SU-DHL-6 (cell line): Measurements from ENCODE around the gene PPP2R5B.

Experiments
- H2AFZ ChIP-seq: fragments of 200-600 bp; sonication (generic); 2 replicates; pipeline ENCODE4 v1.6.1; 2014; ENCODE audit warnings: low read depth, mild to moderate bottlenecking, moderate library complexity, mixed read lengths, antibody characterized with exemption, low read length; ENCODE audit not compliant: severe bottlenecking
- H3F3A ChIP-seq: fragments of 200-600 bp; shearing (Covaris generic); 2 replicates; pipeline ENCODE4 v1.6.0; 2016; ENCODE audit warnings: antibody characterized with exemption, mild to moderate bottlenecking; ENCODE audit not compliant: insufficient read depth
- H3K27ac ChIP-seq: fragments of 200-600 bp; sonication (generic); 2 replicates; pipeline ENCODE4 v1.5.1; 2016; ENCODE audit warnings: low read depth, mild to moderate bottlenecking, low read length, moderate library complexity, mixed read lengths
- H3K27me3 ChIP-seq: fragments of 200-600 bp; sonication (generic), shearing (Covaris generic); 2 replicates; pipeline ENCODE4 v1.6.0; 2014; ENCODE audit warnings: mild to moderate bottlenecking, low read length
- H3K36me3 ChIP-seq: fragments of 200-600 bp; sonication (generic); 2 replicates; pipeline ENCODE4 v1.6.1; 2014; ENCODE audit warnings: mild to moderate bottlenecking, low read length, mixed read lengths
- H3K4me2 ChIP-seq: fragments of 300-600, 200-600 bp; shearing (Covaris generic), sonication (generic); 2 replicates; pipeline ENCODE4 v1.6.0; 2014; ENCODE audit warnings: low read length, low read depth, mild to moderate bottlenecking; ENCODE audit not compliant: poor library complexity, severe bottlenecking
- H3K4me3 ChIP-seq: fragments of 200-600 bp; sonication (generic); 2 replicates; pipeline ENCODE4 v1.5.1; 2014; ENCODE audit warnings: antibody characterized with exemption, low read length, mild to moderate bottlenecking, mixed read lengths; ENCODE audit not compliant: insufficient read depth, poor library complexity, severe bottlenecking
- H3K79me2 ChIP-seq: fragments of 200-600 bp; sonication (generic); 2 replicates; pipeline ENCODE4 v1.6.1; 2014; ENCODE audit warnings: mild to moderate bottlenecking, low read length, moderate library complexity; ENCODE audit not compliant: insufficient read depth
- H3K9ac ChIP-seq: fragments of 200-600 bp; sonication (generic); 2 replicates; pipeline ENCODE4 v1.7.0; 2014; ENCODE audit warnings: mild to moderate bottlenecking, low read length
- H3K9me2 ChIP-seq: fragments of 200-600 bp; sonication (generic); replicated peaks from 2 replicates; pipeline ENCODE4 v1.6.1; 2014; ENCODE audit warnings: low read length; ENCODE audit not compliant: insufficient read depth
- H3K9me3 ChIP-seq: fragments of 200-600 bp; sonication (generic); 2 replicates; pipeline ENCODE4 v1.6.1; 2014; ENCODE audit warnings: low read length, mixed read lengths; ENCODE audit not compliant: insufficient read depth
- H4K20me1 ChIP-seq: fragments of 200-600 bp; sonication (generic); 2 replicates; pipeline ENCODE4 v1.6.1; 2014; ENCODE audit warnings: low read depth, mild to moderate bottlenecking, antibody characterized with exemption, low read length, moderate library complexity, mixed read lengths
- EZH2phosphoT487 ChIP-seq: fragments of 200-600 bp; sonication (generic), shearing (Covaris generic); conservative IDR thresholded peaks from 2 replicates; pipeline ENCODE4 v1.6.1; 2018; ENCODE audit warnings: mild to moderate bottlenecking, antibody characterized with exemption, low read length, moderate library complexity, mixed read lengths
- TF ChIP-seq, protein P1 (sequence below): fragments of 200-600 bp; sonication (generic); IDR thresholded peaks from one replicate; pipeline ENCODE4 v1.5.1; 2017; ENCODE audit warnings: antibody characterized with exemption, mild to moderate bottlenecking, low read length, moderate library complexity; ENCODE audit not compliant: insufficient read depth, poor library complexity, severe bottlenecking

Gene PPP2R5B

DNA sequence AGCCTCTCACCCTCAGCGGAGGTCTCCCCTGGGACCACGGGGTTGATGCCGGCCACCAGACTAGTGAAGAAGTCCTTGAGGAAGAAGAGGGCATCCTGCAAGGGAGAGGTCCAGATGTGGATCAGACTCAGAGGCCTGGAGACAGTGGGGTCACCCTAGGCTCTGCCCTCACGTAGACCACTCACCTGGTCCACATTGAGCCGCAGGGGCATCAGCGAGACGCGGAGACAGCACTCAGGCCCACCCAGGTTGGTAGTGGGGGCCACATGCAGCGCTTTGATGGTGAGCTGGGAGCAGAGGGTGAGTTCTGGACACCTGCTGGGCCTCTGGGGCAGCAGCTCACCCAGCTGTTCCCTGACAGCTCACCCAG, 26.4 kb upstream of the PPP2R5B start:
- H3K9me3 ChIP-seq = no peaks in the 10 kb centered on the region
- H3K27ac ChIP-seq = no peak overlapping the region
- no peaks in the 10 kb centered on the region for H3K36me3 ChIP-seq
- no peak for TF ChIP-seq EZH2phosphoT487
- TF ChIP-seq, protein P1, sequence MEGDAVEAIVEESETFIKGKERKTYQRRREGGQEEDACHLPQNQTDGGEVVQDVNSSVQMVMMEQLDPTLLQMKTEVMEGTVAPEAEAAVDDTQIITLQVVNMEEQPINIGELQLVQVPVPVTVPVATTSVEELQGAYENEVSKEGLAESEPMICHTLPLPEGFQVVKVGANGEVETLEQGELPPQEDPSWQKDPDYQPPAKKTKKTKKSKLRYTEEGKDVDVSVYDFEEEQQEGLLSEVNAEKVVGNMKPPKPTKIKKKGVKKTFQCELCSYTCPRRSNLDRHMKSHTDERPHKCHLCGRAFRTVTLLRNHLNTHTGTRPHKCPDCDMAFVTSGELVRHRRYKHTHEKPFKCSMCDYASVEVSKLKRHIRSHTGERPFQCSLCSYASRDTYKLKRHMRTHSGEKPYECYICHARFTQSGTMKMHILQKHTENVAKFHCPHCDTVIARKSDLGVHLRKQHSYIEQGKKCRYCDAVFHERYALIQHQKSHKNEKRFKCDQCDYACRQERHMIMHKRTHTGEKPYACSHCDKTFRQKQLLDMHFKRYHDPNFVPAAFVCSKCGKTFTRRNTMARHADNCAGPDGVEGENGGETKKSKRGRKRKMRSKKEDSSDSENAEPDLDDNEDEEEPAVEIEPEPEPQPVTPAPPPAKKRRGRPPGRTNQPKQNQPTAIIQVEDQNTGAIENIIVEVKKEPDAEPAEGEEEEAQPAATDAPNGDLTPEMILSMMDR = no peak
- no peaks in the 10 kb centered on the region for H3K27me3 ChIP-seq
- H2AFZ ChIP-seq = no peak overlapping the region
- no peaks in the 10 kb centered on the region for H3F3A ChIP-seq
- no peak overlapping the region for H3K4me2 ChIP-seq
- no peak overlapping the region for H3K9ac ChIP-seq
- H3K79me2 ChIP-seq = no peaks in the 10 kb centered on the region
- no peak overlapping the region for H3K4me3 ChIP-seq
- H4K20me1 ChIP-seq = no peaks in the 10 kb centered on the region
- no peaks in the 10 kb centered on the region for H3K9me2 ChIP-seq

DNA sequence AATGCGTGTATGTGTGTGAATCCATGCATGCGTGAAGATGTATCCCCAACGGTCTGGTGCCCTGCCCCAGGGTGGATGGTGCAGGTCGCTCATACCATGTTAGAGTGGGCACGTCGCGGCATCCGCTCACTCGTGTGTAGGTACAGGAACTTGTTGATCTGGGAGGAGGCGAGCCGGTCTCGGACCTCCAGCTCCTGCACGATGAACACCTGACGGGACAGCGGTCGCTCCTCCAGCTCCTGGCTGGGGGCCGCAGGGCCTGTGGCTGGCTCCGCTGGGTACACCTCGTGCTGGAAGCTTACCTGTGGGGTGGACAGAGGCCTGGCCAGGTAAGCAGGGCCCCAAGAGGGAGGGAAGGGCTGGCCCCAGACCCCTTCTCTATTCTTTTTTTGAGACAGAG, 25.9 kb upstream of the PPP2R5B start:
- H3K79me2 ChIP-seq = no peaks in the 10 kb centered on the region
- H3K9me2 ChIP-seq = no peaks in the 10 kb centered on the region
- no peak overlapping the region for H3K4me2 ChIP-seq
- H3K9ac ChIP-seq = no peak overlapping the region
- H3K36me3 ChIP-seq = no peaks in the 10 kb centered on the region
- H2AFZ ChIP-seq = no peak overlapping the region
- no peaks in the 10 kb centered on the region for H3K9me3 ChIP-seq
- H3F3A ChIP-seq = no peaks in the 10 kb centered on the region
- H4K20me1 ChIP-seq = no peaks in the 10 kb centered on the region
- no peak overlapping the region for H3K4me3 ChIP-seq
- H3K27ac ChIP-seq = no peak overlapping the region
- H3K27me3 ChIP-seq = no peaks in the 10 kb centered on the region
- TF ChIP-seq, protein P1 = no peak
- no peak for TF ChIP-seq EZH2phosphoT487

DNA sequence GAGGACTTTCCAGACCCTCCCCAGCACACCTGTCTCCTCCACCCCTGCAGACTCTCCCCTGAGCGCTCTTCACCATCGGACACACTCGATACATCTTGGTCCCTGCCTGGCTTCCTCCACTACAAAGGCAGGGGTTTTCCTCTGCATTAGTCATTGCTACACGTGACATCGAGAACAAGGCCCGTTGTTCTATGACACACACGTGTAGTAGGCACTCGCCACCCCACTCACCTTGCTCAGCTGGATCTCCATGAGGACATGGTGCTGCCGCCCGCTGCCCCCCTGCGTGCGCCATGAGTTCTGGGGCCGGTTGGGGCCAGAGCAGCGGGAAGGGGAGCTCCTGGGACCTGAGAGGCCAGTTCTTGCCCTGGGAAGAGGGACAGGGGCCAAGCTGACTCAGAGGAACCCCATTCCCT, 24.2 kb upstream of the PPP2R5B start:
- no peak overlapping the region for H3K9ac ChIP-seq
- no peaks in the 10 kb centered on the region for H3K36me3 ChIP-seq

More for the DNA sequence above, 24.2 kb upstream of the PPP2R5B start:
- no peak overlapping the region for H3K4me2 ChIP-seq
- no peaks in the 10 kb centered on the region for H3K9me2 ChIP-seq
- no peaks in the 10 kb centered on the region for H3K27me3 ChIP-seq
- no peaks in the 10 kb centered on the region for H3K9me3 ChIP-seq
- H3K79me2 ChIP-seq = no peaks in the 10 kb centered on the region
- no peaks in the 10 kb centered on the region for H3F3A ChIP-seq
- H2AFZ ChIP-seq = no peak overlapping the region
- TF ChIP-seq EZH2phosphoT487 = no peak
- TF ChIP-seq, protein P1 = no peak
- no peak overlapping the region for H3K27ac ChIP-seq
- no peak overlapping the region for H3K4me3 ChIP-seq
- H4K20me1 ChIP-seq = no peaks in the 10 kb centered on the region
